ENCODE results near the gene TARM1.
"Not testable (repeated sequence)": the region's sequence is repeated elsewhere in the genome, so short reads cannot be mapped to it uniquely, and the experiment has no call there.

The TARM1 gene

DNA sequence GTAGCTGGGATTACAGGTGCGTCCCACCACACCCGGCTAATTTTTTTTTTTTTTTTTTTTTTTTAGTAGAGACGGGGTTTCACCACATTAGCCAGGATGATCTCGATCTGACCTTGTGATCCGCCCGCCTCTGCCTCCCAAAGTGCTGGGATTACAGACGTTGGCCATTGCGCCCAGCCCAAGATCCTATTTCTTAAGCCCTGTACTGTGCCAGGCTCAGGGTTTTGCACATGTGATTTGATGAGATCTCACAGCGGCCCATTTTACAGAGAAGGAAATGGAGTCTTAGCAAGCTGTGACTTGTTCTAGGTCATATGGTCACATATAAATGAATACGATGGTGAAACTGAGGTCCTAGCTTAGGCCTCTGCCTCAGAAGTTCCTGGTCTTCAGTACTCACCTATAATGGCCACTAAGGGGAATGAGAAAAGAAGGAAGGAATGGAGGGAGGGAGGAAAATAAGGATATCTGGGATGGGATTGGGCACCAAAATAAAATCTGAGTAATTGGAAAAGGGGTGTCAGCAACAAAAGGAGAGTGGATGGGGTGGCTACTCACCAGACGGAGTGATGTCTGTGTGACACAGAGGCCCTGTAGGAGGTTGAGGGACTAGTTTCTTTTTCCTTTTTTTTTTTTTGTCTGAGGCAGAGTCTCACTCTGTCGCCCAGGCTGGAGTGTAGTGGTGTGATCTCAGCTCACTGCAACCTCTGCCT lies 18.2 kb upstream of the TARM1 start:
- DNase-seq, result no peak

- DNase-seq, result no peak
Observed at GRCh38 chr19:54096617-54097106, 15.5 kb upstream of the TARM1 start.

- DNase-seq, result peak; percentile 71
Observed at GRCh38 chr19:54095859-54096616, 14.9 kb upstream of the TARM1 start.

DNA sequence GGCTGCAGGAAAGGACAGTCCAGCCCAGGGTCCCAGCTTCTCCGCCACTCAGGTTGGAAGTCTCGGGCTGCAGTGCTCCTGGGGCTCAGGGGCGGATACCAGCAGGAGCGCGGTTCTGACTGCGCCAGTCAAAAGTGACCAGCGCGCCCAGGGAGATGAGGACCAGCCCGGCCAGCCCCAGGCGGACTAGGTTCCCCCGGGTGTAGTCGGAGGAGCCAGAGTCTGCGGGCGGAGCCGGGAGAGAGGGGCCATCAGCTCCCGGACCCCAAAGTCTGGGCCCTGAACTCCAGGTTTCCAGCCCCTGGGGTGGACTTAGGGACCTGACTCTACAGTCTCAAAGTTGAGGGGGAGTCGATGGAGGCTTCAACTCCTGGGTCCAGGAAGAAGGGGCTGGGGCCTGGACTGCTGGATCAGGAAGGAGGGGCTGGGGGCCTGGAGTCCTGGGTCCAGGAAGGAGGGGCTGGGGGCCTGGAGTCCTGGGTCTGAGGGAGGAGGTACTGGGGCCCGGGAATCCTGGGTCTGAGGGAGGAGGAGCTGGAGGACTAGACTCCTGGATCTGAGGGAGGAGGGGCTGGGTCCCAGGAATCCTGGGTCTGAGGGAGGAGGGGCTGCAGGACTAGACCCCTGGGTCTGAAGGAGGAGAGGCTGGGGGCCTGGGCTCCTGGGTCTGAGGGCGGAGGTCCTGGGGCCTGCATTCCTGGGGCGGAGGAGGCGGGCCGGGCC lies 14.1 kb upstream of the TARM1 start:
- DNase-seq, result no peak

DNA sequence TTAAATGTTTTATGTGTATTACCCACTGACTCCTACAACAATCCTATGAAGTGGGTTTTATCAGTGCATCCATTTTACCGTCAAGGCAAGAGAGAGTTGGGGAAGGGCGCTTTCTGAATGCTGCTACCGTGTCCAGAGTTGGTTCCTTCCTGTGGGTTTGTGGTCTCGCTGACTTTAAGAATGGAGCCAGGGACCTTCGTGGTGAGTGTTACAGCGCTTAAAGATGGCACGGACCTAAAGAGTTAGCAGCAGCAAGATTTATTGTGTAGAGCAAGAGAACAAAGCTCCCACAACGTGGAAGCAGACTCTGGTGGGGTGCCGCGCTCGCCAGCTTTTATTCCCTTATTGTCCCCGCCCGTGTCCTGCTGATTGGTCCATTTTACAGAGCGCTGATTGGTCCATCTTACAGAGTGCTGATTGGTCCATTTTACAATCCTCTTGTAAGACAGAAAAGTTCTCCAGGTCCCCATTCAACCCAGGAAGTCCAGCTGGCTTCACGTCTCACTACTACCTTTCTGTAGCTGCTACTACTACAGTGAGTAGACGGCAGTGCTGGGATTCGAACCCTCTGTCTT lies 13.3 kb upstream of the TARM1 start:
- DNase-seq, result no peak

DNA sequence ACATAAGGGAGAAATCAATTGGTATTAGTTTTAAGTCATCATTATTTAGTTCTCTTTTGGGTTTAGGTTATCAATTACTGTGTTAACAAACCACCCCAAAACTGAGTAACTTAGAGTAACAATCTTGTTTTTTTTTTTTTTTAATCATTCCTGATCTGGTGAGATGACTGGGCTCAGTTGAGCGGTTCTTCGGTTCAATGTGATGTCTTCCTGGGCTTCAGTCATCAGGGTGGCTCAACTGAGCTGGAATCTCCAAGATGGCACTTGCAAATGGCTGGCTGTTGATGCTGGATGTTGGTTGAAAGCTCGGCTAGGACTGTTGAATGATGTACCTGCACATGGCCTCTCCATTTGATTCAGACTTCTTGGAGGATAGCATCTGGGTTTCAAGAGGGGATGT lies 3.2 kb upstream of the TARM1 start:
- DNase-seq, result no peak

DNA sequence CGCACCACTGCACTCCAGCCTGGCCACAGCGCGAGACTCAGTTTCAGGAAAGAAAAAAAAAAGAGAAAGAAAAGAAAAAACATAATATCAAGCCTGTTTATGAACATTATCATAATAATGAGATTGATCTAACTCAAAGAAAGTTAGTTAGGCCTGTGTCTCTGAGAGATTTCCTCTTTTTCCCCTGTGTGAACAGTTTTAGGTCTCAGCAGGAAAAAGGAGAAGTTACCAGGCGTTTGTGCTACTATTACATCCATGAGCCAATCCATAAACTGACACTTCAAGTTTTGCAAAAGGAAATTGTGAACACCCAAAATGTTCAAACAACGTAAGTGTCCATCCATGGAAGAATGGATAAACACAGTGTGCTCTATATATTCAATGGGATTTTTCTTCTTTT lies 3.8 kb downstream of the TARM1 start:
- no peak for DNase-seq

GRCh38 chr19:54074851-54075250 lies 6.3 kb downstream of the TARM1 start:
- no peak for DNase-seq

GRCh38 chr19:54073829-54074228 lies 7.3 kb downstream of the TARM1 start:
- DNase-seq, result no peak

DNA sequence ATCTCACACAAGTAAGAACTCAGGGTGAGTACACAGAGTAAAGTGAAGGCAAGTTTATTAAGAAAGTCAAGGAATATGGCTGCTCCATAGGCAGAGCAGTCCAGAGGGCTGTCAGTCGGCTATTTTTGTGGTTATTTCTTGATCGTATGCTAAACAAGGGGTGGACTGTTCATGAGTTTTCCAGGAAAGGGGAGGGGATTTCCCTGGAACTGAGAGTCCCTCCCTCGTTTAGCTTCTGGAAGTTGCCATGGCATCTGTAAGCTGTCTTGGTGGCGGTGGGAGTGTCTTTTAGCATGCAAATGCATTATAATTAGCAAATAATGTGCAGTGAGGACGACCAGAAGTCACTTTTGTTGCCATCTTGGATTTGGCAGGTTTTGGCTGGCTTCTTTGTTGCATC lies 11.7 kb downstream of the TARM1 start:
- DNase-seq, result no peak

GRCh38 chr19:54063350-54064116 lies 17.6 kb downstream of the TARM1 start, which contains the start of gene VSTM1:
Gene VSTM1, minus strand, starts transcription at chr19:54063897. Its CDS starts 120 bp downstream, at chr19:54063777.
- no peak for DNase-seq

- no peak for DNase-seq
Observed at GRCh38 chr19:54062643-54063042, 18.5 kb downstream of the TARM1 start.

- no peak for DNase-seq
Observed at GRCh38 chr19:54047616-54048015, 33.5 kb downstream of the TARM1 start.

- DNase-seq, result no peak
Observed at GRCh38 chr19:54045771-54046170, 35.4 kb downstream of the TARM1 start.

DNA sequence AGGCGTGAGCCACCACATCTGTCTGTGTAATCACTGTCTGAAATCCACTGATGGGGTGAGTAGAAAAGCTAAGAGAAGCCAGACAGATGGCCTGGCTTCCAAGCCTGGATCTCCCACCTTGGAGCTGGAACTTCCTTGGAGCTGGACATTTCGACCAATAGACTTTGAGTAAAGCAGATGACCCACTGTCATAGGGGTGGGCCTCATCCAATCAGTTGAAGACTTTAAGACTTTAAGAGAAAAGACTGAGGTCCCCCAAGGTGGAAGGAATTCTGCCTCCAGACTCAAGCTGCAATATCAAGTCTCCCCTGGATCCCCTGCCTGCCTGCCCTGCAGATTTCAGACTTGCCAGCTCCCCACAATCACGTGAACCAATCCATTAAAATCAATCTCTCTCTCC lies 38.2 kb downstream of the TARM1 start:
- no peak for DNase-seq

GRCh38 chr19:54041969-54042606 lies 39.1 kb downstream of the TARM1 start:
- DNase-seq, result no peak

GRCh38 chr19:54040003-54040402 lies 41.2 kb downstream of the TARM1 start:
- no peak for DNase-seq

DNA sequence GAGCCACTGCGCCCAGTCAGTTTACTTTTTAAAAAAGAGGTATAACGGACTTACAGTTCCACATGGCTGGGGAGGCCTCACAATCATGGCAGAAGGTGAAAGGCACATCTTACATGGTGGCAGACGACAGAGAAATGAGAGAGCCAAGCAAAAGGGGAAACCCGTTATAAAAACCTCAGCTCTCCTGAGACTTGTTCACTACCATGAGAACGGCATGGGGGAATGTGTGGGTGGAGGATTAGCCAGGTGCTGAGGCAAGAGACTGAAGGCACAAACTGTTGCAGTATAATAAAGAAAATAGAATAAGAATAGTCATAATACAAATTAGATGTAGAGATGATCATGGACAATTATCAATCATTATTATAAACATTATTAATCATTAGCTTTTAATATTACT lies 44.6 kb downstream of the TARM1 start:
- DNase-seq, result not testable (repeated sequence)

DNA sequence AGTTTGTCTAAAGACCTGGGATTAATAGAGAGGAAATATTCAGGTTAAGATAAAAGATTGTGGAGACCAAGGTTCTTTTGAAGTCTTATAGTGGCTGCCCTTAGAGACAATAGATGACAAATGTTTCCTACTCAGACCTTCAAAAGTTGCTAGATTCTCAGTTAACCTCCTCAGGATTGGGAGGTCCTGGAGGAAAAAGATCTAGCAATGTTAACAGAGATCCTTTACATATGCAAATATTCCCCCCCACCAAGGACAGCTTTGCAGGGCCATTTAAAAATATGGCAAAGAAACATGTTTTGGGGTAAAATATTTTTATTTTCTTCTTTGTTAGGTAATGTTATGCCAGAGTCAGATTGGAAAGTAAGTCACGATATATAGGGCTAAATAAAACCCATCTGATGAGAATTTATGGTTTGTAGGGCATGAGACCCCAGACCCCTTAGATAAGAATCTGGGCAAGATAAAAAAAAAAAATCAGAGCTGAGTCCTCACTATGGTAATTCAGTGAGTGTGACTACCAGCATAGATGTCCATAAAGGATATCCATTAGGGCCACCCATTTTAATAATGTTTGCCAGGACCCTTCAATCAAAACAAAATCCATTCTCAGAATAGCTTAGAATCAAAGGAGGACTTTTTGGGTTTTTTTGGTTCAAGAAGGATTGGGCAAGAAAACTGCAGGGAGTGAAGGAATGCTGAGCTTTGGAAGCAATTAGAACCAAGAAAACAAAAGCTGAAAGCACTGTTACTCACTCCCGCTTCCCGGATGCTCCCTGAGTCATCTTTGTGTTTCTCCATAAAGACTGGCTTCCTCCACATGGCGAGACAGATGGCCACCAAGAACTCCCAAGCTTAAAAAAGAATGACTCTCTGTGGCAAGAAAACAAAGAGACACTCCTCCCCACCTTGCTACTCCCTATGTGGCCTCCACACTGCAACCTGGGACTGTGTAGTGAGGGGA lies 45.7 kb downstream of the TARM1 start:
- DNase-seq, result no peak

DNA sequence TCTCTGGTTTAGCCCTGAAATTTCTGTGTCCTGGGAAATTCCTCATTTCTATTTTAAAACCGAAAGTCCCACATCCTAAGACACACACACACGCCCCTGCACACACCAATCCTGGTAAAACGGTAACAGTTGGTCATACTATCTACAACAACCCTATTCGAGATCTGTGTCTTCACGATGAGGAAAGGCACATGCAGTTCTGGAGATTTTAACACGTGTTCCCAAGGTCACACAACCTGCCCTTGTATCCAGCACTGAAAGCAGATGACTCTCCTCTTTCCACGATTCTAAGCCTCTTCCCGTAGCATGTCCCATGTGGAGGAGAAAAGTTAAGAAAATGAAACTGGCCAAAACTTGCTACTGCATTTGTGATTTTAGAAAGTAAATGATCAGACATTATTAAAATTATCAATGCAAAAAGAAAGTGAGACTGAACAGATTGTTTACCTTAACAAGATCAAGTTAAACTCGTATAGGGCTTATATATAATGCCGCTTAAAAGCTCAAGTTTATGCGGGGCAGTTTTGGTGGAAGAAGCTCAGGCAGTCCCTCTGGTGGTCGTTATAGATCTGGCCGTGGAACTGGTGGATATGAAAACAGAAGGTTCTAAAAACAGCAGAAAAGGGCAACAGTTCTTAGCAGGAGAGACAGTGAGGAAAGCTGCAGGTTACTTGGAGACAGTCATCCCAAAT lies 50.1 kb downstream of the TARM1 start:
- no peak for DNase-seq

Measured in activated CD8-positive, alpha-beta memory T cell treated with anti-CD3 and anti-CD28 coated beads, Interleukin-2, amount 50 U/mL, for 48 hours (primary cell).